ENCODE measurements around the gene NEMP1.
A peak's percentile ranks its signal among the peaks of the same experiment; 100 is the strongest.

NEMP1 gene

GRCh38 chr12:57012600-57013465 lies 65.8 kb downstream of the NEMP1 start:
- no peak overlapping the region for H3K4me3 ChIP-seq (ENCODE audit: low read depth, low read length)
- no peak for DNase-seq (ENCODE audit: low read depth)
- in situ Hi-C loops (cut with HindIII; ENCODE audit: low sequenced_read_pairs): no loop called here
- peak; percentile 7 for TF ChIP-seq CTCF (IDR thresholded peaks at IDR 0.05; ENCODE audit: low read depth, low read length, missing control alignments)

GRCh38 chr12:57011438-57012424 lies 66.9 kb downstream of the NEMP1 start:
- TF ChIP-seq CTCF (IDR thresholded peaks at IDR 0.05; ENCODE audit: low read depth, low read length, missing control alignments): no peak
- in situ Hi-C loops (cut with HindIII; ENCODE audit: low sequenced_read_pairs): no loop called here
- no peak overlapping the region for H3K4me3 ChIP-seq (ENCODE audit: low read depth, low read length)
- DNase-seq (ENCODE audit: low read depth): no peak

GRCh38 chr12:57010627-57011247 lies 67.9 kb downstream of the NEMP1 start:
- DNase-seq (ENCODE audit: low read depth): no peak
- TF ChIP-seq CTCF (IDR thresholded peaks at IDR 0.05; ENCODE audit: low read depth, low read length, missing control alignments): no peak
- in situ Hi-C loops (cut with HindIII; ENCODE audit: low sequenced_read_pairs): no loop called here
- H3K4me3 ChIP-seq (ENCODE audit: low read depth, low read length): no peak overlapping the region

GRCh38 chr12:57009949-57010626 lies 68.5 kb downstream of the NEMP1 start:
- DNase-seq (ENCODE audit: low read depth): no peak
- H3K4me3 ChIP-seq (ENCODE audit: low read depth, low read length): no peak overlapping the region
- in situ Hi-C loops (cut with HindIII; ENCODE audit: low sequenced_read_pairs): no loop called here
- no peak for TF ChIP-seq CTCF (IDR thresholded peaks at IDR 0.05; ENCODE audit: low read depth, low read length, missing control alignments)

GRCh38 chr12:57008178-57008577 lies 70.4 kb downstream of the NEMP1 start:
- DNase-seq (ENCODE audit: low read depth): peak; percentile 46
- peak; percentile 67 for TF ChIP-seq CTCF (IDR thresholded peaks at IDR 0.05; ENCODE audit: low read depth, low read length, missing control alignments)
- H3K4me3 ChIP-seq (ENCODE audit: low read depth, low read length): no peak overlapping the region
- in situ Hi-C loops (cut with HindIII; ENCODE audit: low sequenced_read_pairs): no loop called here
